K562 (cell line): ENCODE results near the gene TRAPPC8. TPM values are rescaled to one million over a fixed set of nuclear protein-coding genes. Genes with fewer than 3 reads are reported as not detected.
A peak's percentile ranks its signal among the peaks of the same experiment; 100 is the strongest.

Experiments
- DMBX1 ChIP-seq: fragments of 250-450 bp; sonication (Bioruptor Pico); IDR thresholded peaks from 2 replicates; pipeline ENCODE4 v1.8.0; 2022; ENCODE audit warnings: inconsistent platforms, mild to moderate bottlenecking, moderate library complexity, borderline replicate concordance
- HDAC2 ChIP-seq: fragments of 450-650 bp; IDR thresholded peaks from 2 replicates; pipeline ENCODE4 v1.6.1; 2016; ENCODE audit warnings: mild to moderate bottlenecking
- HNRNPH1 ChIP-seq: fragments of 200-400 bp; formaldehyde crosslinking; optimal IDR thresholded peaks from 2 replicates; pipeline ENCODE3; 2017; ENCODE audit warnings: low read depth, mild to moderate bottlenecking, low read length, moderate library complexity
- KLF6 ChIP-seq: fragments of 250-450 bp; sonication (Bioruptor Pico); IDR thresholded peaks from 2 replicates; pipeline ENCODE4 v1.4.0; 2020; ENCODE audit warnings: mild to moderate bottlenecking, moderate library complexity, borderline replicate concordance
- PTTG1 ChIP-seq: fragments of 450-650 bp; IDR thresholded peaks from 2 replicates; pipeline ENCODE4 v1.6.1; 2016; ENCODE audit warnings: low read depth, mild to moderate bottlenecking, missing genetic modification characterization, missing compliant biosample characterization
- RBM15 ChIP-seq: fragments of 200-400 bp; formaldehyde crosslinking; IDR thresholded peaks from 2 replicates; pipeline ENCODE4 v1.6.1; 2018; ENCODE audit warnings: mild to moderate bottlenecking, low read length, moderate library complexity; ENCODE audit not compliant: insufficient read depth
- SMARCE1 ChIP-seq: fragments of 450-650 bp; IDR thresholded peaks from 2 replicates; pipeline ENCODE4 v1.7.1; 2016; ENCODE audit warnings: mild to moderate bottlenecking
- ZBTB17 ChIP-seq: fragments of 450-650 bp; formaldehyde crosslinking; IDR thresholded peaks from 2 replicates; pipeline ENCODE4 v1.4.0; 2020; ENCODE audit warnings: mild to moderate bottlenecking
- ZNF41 ChIP-seq: fragments of 250-450 bp; sonication (Bioruptor Pico); conservative IDR thresholded peaks from 2 replicates; pipeline ENCODE4 v1.4.0; 2020; ENCODE audit warnings: mild to moderate bottlenecking
- polyA plus RNA-seq, 8 experiments: library from polyadenylated mRNA; depleted of rRNA in 4 of 8; stranded (reverse) in 5 of 8; unstranded in 3 of 8; fragments of >200 nt; fragmentation: Nextera tagmentation in 2 of 8; fragmentation: Illumina TruSeq in 1 of 8; extraction: Ambion mirVana in 2 of 8; extraction: Trizol in 1 of 8; gene quantifications; 2 replicates each; pipeline versions ENCODE4 v1.2.1 to v1.2.3, GENCODE V29; 2011 to 2014; ENCODE audit warnings: inconsistent platforms in 1 of 8, missing spikeins in 1 of 8
- total RNA-seq, 7 experiments: library from RNA; depleted of rRNA in 6 of 7; stranded (reverse); fragments of >200 nt in 6 of 7; fragmentation: Illumina TruSeq in 2 of 7; extraction: Trizol in 2 of 7; gene quantifications; 2 replicates each; pipeline versions ENCODE4 v1.2.1 to v1.2.3, GENCODE V29; 2011 to 2021; ENCODE audit warnings: low replicate concordance in 1 of 7
- TF ChIP-seq, protein P1 (sequence below): fragments of 250-450 bp; sonication (Bioruptor Pico); IDR thresholded peaks from 2 replicates; pipeline ENCODE4 v1.4.0; 2020; ENCODE audit warnings: mild to moderate bottlenecking, moderate library complexity
- TF ChIP-seq, protein P2 (sequence below): sonication (generic); formaldehyde crosslinking; IDR thresholded peaks from 2 replicates; pipeline ENCODE4 v1.8.1; 2022; ENCODE audit warnings: missing genetic modification reagents
- TF ChIP-seq, protein P3 (sequence below): sonication (generic); formaldehyde crosslinking; IDR thresholded peaks from 2 replicates; pipeline ENCODE4 v1.8.1; 2023; ENCODE audit warnings: mild to moderate bottlenecking, missing genetic modification reagents
- TF ChIP-seq, protein P4 (sequence below), 2 experiments: fragments of 150-350 bp in 1 of 2; IDR thresholded peaks; 2 replicates each; pipeline ENCODE4 v1.6.1; 2012 to 2016; ENCODE audit warnings: low read depth in 2 of 2, low read length in 2 of 2, mild to moderate bottlenecking in 1 of 2, moderate library complexity in 1 of 2
- TF ChIP-seq, protein P5 (sequence below), 2 experiments: fragments of 250-450 bp in 1 of 2; fragments of 450-650 bp in 1 of 2; sonication (Bioruptor Pico) in 1 of 2; IDR thresholded peaks; 2 replicates each; pipeline versions ENCODE4 v1.6.1 to v1.8.0; 2016 to 2021; ENCODE audit warnings: mild to moderate bottlenecking in 2 of 2, moderate library complexity in 2 of 2, missing compliant biosample characterization in 1 of 2, missing genetic modification characterization in 1 of 2

The TRAPPC8 gene
- total and polyA plus RNA-seq, 9 of the 15 experiments (the other 6 are each of a cell fraction or from before 2014, with no cell fraction given), result 20.1 to 111 (median 35.6) TPM

DNA sequence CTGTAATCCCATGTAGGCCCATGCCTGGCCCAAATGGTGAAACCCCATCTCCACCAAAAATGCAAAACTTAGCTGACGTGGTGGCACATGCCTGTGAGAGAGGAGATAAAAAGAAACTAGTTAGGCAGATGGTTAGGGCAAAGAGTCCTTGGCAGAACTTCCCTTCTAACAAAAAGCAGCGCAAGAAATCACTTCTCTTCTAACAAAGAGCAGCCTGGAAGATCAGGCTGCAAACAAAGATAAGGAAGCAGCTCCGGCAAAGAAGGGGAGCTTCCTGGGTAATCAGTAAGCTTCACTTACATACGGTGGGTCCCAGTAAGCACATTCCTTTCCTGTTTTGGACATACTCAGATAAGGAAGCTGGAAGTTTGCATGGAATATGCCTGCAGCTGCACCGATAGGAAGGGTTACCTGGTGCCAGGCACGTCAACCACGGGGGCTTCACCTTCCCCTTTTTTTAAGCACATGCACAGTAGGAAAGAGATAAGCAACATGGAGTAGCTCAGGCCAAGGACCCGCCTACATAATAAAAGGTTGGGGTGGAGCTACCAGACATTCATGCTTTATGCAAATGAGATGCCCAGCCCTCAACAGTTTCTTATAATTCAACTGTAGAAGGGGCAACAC lies 121.3 kb downstream of the TRAPPC8 start (continued):
- TF ChIP-seq SMARCE1 (peak; percentile 91), HNRNPH1 (no peak), HDAC2 (peak; percentile 99), PTTG1 (tag) (peak; percentile 85), DMBX1 (CRISPR knock-in tag) (peak; percentile 98), KLF6 (CRISPR knock-in tag) (peak; percentile 87), ZBTB17 (CRISPR knock-in tag) (peak; percentile 61), RBM15 (no peak), ZNF41 (CRISPR knock-in tag) (peak; percentile 59; the same call in 1 of the 2 replicates)
- TF ChIP-seq, protein P1, sequence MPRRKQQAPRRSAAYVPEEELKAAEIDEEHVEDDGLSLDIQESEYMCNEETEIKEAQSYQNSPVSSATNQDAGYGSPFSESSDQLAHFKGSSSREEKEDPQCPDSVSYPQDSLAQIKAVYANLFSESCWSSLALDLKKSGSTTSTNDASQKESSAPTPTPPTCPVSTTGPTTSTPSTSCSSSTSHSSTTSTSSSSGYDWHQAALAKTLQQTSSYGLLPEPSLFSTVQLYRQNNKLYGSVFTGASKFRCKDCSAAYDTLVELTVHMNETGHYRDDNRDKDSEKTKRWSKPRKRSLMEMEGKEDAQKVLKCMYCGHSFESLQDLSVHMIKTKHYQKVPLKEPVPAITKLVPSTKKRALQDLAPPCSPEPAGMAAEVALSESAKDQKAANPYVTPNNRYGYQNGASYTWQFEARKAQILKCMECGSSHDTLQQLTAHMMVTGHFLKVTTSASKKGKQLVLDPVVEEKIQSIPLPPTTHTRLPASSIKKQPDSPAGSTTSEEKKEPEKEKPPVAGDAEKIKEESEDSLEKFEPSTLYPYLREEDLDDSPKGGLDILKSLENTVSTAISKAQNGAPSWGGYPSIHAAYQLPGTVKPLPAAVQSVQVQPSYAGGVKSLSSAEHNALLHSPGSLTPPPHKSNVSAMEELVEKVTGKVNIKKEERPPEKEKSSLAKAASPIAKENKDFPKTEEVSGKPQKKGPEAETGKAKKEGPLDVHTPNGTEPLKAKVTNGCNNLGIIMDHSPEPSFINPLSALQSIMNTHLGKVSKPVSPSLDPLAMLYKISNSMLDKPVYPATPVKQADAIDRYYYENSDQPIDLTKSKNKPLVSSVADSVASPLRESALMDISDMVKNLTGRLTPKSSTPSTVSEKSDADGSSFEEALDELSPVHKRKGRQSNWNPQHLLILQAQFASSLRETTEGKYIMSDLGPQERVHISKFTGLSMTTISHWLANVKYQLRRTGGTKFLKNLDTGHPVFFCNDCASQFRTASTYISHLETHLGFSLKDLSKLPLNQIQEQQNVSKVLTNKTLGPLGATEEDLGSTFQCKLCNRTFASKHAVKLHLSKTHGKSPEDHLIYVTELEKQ (CRISPR knock-in tag), result 0 out of 2 replicates have a peak, but pooled peaks have one; percentile 54
- TF ChIP-seq, protein P2, sequence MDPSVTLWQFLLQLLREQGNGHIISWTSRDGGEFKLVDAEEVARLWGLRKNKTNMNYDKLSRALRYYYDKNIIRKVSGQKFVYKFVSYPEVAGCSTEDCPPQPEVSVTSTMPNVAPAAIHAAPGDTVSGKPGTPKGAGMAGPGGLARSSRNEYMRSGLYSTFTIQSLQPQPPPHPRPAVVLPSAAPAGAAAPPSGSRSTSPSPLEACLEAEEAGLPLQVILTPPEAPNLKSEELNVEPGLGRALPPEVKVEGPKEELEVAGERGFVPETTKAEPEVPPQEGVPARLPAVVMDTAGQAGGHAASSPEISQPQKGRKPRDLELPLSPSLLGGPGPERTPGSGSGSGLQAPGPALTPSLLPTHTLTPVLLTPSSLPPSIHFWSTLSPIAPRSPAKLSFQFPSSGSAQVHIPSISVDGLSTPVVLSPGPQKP (CRISPR knock-in tag), result no peak
- TF ChIP-seq, protein P3, sequence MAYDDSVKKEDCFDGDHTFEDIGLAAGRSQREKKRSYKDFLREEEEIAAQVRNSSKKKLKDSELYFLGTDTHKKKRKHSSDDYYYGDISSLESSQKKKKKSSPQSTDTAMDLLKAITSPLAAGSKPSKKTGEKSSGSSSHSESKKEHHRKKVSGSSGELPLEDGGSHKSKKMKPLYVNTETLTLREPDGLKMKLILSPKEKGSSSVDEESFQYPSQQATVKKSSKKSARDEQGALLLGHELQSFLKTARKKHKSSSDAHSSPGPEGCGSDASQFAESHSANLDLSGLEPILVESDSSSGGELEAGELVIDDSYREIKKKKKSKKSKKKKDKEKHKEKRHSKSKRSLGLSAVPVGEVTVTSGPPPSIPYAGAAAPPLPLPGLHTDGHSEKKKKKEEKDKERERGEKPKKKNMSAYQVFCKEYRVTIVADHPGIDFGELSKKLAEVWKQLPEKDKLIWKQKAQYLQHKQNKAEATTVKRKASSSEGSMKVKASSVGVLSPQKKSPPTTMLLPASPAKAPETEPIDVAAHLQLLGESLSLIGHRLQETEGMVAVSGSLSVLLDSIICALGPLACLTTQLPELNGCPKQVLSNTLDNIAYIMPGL, result no peak
- TF ChIP-seq, protein P4, sequence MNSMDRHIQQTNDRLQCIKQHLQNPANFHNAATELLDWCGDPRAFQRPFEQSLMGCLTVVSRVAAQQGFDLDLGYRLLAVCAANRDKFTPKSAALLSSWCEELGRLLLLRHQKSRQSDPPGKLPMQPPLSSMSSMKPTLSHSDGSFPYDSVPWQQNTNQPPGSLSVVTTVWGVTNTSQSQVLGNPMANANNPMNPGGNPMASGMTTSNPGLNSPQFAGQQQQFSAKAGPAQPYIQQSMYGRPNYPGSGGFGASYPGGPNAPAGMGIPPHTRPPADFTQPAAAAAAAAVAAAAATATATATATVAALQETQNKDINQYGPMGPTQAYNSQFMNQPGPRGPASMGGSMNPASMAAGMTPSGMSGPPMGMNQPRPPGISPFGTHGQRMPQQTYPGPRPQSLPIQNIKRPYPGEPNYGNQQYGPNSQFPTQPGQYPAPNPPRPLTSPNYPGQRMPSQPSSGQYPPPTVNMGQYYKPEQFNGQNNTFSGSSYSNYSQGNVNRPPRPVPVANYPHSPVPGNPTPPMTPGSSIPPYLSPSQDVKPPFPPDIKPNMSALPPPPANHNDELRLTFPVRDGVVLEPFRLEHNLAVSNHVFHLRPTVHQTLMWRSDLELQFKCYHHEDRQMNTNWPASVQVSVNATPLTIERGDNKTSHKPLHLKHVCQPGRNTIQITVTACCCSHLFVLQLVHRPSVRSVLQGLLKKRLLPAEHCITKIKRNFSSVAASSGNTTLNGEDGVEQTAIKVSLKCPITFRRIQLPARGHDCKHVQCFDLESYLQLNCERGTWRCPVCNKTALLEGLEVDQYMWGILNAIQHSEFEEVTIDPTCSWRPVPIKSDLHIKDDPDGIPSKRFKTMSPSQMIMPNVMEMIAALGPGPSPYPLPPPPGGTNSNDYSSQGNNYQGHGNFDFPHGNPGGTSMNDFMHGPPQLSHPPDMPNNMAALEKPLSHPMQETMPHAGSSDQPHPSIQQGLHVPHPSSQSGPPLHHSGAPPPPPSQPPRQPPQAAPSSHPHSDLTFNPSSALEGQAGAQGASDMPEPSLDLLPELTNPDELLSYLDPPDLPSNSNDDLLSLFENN (IDR thresholded peaks at IDR 0.05; ENCODE audit: low read depth in 2 of 2, low read length in 2 of 2), result peak in 1 of 2 experiments; percentile 83; a peak in 2 of 4 replicates
- TF ChIP-seq, protein P5, sequence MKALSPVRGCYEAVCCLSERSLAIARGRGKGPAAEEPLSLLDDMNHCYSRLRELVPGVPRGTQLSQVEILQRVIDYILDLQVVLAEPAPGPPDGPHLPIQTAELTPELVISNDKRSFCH (CRISPR knock-in tag; IDR thresholded peaks at IDR 0.05), result no peak
- TF ChIP-seq, protein P5 (tag; IDR thresholded peaks at IDR 0.05), result peak; percentile 97
